H1 (cell line): ENCODE results near the gene NUDCD2. TPM values are rescaled to one million over a fixed set of nuclear protein-coding genes. Genes with fewer than 3 reads are reported as not detected.

Experiments used
- TAF1 ChIP-seq: IDR thresholded peaks from 2 replicates; pipeline ENCODE4 v1.6.1; 2011; ENCODE audit warnings: mild to moderate bottlenecking, low read depth, low read length
- polyA plus RNA-seq, 7 experiments: library from polyadenylated mRNA; depleted of rRNA in 3 of 7; stranded (reverse) in 5 of 7; unstranded in 2 of 7; fragments of >200 nt in 5 of 7; fragments of 200-250 nt in 2 of 7; gene quantifications; 1 replicate in 5 of 7; 2 replicates in 1 of 7; 4 replicates in 1 of 7; pipeline versions ENCODE4 v1.2.1 to v1.2.3, GENCODE V29; 2011 to 2013; ENCODE audit warnings: missing spikeins in 2 of 7, mixed read lengths in 2 of 7
- total RNA-seq: library from RNA; stranded (reverse); fragmentation: NEBNext Ultra II Directional; extraction: Animal tissue kit (Norgen Biotek cat#: 25700); gene quantifications from 2 replicates; pipeline ENCODE4 v1.2.1, GENCODE V29; 2021

The NUDCD2 gene
- total and polyA plus RNA-seq, 2 of the 8 experiments (the other 6 are each of a cell fraction or from before 2014, with no cell fraction given) = 12.2 to 59.5 TPM

DNA sequence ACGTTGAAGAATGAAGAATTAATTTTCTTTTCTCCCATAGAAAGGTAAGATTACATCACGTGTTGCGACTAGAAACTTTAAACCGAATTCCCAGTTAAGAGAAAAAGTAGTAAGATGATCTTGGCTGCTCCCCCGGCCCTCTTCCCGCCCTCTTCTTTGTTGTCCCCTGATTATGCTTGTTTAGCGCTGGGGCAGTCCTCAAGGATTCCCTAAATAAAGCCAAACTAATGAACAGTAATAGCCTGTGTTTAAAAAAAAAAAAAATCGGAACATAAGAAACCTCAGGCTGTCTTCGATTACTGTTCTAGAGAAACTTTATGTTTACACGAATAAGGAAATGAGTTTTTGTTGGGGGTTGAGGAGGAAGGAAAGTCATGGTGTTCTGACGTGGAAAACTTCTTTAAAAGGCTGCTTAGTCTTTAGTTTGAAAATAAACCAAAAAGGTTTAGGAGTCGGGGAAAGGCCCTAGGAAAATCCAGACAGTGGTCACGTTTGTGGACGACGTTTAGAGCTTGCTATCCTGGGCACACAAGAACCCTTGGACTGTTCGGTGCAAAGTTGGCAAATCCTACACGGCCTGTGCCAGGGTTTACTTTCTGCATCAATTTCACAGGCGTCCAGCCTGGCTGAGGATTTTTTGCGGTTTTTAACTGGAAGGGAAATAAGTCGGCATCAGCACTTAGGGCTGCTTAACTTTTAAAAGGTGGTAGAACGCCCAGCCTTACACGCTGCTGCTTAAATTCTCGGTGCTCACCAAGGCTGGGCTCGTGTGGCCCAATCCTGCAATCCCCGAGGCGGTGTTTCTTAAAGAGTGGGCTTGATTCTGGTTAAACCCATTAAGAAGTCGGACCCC lies 44.4 kb upstream of the NUDCD2 start (continued):
- peak; percentile 50; the same call in 1 of the 2 replicates for TF ChIP-seq TAF1
